ELR (cell line): ENCODE measurements around the gene NEUROG1.

Experiments used
- DNase-seq: peaks from one replicate; pipeline ENCODE4 v3.0.0-alpha.2; 2015; ENCODE audit warnings: low read depth

NEUROG1 gene, protein sequence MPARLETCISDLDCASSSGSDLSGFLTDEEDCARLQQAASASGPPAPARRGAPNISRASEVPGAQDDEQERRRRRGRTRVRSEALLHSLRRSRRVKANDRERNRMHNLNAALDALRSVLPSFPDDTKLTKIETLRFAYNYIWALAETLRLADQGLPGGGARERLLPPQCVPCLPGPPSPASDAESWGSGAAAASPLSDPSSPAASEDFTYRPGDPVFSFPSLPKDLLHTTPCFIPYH

DNA sequence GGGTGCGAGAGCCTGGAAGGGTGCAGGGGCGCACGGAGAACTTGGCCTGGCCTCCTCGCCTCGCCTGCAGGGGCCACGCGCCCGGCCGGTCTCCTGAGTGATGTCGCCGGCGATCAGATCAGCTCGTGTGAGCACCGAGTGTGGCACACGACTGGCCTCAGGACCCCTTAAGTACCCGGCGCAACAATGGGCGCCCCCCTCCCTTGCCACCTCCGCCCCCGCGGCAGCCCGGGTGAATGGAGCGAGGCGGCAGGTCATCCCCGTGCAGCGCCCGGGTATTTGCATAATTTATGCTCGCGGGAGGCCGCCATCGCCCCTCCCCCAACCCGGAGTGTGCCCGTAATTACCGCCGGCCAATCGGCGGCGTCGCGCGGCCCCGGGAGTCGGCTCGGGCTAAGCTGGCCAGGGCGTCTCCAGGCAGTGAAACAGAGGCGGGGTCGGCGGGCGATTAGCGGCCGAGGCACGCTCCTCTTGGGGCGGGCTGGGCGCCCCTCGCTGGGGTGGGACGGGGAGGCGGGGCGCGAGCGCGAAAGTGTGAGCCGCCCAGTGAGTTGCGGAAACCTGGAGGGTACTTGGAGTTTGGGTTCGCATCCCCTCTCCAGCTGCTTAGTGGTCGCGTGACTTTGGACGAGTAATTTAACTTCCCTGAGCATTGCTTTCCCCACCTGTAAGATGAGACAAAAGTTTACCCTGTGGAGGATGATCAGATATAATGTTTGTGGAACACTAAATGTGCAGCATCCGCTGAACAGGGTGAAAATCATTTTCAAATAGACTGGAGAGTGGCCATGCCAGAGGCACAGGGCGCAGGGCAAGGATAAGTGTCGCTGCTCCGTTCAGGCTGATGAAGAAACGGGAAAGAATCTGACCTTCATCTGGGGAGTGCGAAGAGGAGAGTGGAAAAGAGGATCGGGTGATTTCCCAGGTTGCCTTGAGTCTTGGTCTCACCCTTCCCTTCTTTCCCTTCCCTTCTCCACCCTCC, at the start of gene NEUROG1:
TSS of gene NEUROG1 (minus strand) at position 145 of the 982 bp plus-strand sequence. CDS start 274 bp downstream, outside the sequence.
- DNase-seq, result no peak

DNA sequence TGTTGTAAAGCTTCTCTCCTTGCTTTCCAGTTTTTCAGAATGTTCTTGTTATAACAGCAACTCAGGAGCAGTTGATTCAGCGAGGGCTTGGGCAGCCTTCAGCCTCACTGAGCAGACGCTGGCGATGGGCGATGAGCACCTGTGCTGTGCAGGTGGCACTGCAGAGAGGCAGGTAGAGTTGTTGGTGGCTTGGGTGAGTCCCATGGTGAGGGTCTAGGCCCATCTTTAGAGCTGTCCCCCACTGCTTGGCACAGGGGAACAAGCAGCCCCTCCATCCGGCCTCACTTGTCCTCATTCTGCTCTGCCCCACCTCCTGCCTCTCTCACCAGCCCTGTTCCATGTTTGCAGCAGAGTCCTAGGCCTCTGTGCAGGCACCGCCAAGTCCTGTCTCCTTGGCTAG, 49.2 kb upstream of the NEUROG1 start:
- DNase-seq, result no peak

DNA sequence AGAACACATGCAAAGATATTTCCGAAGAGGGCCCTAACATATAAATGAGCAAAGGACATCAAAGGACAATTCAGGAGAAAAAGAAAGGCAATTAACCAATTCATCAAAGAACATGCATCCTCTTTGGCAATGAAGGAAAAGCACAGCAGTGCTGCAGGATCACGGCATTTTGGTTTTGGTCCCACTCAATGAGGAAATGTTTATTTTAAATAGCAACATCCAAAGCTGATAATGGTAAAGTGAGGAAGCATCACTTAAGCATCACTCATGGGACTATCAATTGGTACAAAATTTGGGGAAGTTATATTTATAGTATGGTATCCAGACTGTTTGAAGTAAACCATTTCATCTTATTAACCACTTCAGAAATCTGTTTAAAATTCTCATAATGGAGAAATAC, 48.5 kb upstream of the NEUROG1 start:
- no peak for DNase-seq

DNA sequence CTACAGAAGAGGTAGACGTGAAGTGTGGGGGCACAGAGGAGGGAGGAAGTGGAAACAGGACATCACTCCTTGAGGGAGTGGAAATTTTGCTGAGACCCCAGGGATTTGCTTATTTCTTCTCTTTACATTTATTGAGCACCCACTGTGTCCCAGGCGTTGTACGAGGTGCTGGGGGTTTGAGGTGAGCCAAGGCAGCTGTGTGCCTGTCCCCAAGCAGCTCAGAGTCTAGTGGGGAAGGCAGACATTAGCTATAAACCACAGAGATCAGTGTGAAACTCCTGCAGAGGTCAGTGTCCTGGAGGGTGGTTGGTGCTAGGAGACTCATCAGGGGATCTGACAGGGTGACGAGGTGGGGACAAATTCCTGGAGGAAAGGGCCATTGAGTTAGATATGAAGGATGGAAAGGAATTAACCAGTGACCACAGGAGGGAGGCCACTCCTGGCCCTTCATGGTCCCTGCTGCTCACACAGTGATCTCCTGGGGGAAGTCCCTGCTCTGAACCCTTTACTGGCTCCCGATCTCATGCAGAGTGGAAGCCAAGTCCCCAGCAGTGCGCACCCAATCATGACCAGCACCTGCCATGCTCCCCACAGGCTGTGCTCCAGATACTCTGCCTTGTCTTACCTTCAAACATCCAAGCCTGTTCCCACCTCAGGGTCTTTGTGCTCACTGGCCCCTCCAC, 46.5 kb upstream of the NEUROG1 start:
- no peak for DNase-seq

DNA sequence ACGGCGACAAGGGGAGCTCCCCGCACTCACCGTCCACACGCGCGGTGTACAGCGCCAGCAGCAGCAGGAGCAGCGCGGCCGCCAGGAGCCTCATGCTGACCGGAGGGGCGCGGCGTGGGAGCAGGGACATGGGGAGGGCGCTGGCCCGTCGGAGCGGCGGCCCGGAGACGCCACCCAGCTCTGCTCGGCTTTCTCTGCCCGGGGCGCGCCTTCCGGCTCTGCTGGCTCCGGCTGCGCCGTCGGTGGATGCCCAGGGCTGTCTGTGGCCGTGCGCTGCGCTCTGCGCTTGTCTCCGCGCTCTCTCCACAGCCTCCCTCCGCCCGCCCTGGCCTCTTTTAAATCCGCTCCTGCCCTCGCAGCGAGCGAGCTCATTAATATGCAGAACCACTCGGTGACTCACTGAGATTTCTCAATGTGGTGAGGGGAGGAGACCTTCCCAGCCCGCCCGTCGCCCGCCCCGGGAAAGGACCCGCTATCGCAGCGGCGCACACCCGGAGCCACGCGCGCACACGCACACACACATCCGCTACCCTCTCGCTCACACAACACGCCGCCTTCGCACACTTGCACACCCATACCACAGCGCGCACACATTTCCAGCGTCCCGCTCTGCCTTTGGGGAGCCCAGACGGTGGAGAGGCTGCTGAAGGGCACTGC, 43.0 kb upstream of the NEUROG1 start, which contains the start of gene CXCL14:
TSS of gene CXCL14 (minus strand) at position 307 of the 657 bp plus-strand sequence. CDS start at position 94, 213 bp downstream.
- DNase-seq, result peak; percentile 73

DNA sequence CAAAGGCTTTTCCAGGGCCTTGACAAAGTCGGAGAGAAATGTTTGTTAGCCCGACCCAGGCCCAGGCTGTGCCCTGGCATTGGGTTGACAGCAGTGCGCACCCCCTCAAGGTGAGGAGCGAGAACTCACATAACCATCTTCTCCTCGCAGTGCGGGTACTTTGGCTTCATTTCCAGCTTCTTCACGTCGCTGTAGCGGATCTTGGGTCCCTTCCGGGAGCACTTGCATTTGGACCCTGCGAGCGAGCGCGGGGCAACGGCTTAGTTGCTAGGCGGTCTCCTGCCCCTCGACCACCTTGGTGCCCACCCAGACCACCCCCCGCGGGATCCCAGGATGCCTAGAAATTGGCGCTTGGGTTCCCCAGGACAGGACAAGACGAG, 42.5 kb upstream of the NEUROG1 start:
- DNase-seq, result no peak

DNA sequence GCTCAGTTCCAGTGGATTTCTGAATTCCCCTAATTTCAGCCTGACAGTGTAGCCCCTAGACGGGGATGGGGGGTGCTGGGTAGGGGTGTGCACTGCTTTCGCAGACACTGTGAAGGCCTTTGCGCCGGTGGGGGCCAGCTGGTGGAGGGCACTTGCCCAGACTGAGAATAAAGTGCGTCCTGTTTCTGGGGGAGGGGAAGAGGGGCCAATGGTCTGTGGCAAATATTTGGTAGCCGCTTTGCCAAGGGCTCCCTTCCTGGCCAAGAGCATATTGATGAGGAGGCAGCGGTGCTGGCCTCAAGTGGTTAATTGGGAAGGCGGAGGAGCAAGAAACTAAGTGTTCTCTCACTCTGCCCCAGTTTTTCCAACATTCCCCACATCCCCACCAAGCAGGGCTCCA, 41.7 kb upstream of the NEUROG1 start:
- no peak for DNase-seq

DNA sequence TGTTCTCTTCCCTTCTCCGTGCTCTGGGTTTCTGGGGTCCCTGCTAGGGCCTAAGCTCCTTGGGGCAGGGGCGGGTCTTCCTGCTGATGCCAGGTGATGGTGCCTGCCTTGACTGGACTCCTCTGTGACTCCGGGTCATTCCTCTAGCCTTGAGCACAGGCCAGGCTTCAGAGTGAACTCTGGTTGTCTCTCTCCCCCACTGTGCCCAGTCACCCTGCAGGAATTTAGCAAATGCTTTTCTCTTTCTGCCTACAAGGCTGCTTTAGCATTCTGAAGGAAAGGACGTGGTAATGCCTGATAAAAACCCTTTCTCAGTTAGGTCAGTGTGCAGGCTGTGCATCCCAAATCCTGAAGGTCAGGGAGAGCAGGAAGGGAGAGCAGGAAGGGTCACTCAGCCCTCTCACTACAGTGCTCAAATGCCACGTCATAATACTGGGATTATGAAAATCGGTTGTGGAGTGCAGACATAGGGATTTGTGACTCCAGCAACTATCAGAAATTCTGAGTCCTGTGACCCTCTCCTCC, 40.4 kb upstream of the NEUROG1 start:
- DNase-seq, result peak; percentile 49

DNA sequence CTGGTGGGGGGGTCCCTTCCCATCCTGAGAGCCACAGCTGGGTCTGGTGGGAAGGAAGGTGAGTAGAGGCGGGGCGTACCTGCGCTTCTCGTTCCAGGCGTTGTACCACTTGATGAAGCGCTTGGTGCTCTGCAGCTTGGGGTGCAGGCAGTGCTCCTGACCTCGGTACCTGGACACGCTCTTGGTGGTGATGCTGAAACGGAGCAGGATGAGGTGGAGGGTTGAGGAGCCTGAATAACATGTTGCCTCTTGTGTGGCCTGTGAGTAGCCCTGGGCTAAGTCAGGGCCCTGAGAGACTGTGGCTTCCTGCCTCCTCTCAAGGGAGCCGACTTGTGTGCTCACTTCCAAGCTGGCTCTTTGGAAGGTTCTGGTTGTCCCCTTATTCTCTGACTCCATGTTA, 38.7 kb upstream of the NEUROG1 start:
- no peak for DNase-seq

DNA sequence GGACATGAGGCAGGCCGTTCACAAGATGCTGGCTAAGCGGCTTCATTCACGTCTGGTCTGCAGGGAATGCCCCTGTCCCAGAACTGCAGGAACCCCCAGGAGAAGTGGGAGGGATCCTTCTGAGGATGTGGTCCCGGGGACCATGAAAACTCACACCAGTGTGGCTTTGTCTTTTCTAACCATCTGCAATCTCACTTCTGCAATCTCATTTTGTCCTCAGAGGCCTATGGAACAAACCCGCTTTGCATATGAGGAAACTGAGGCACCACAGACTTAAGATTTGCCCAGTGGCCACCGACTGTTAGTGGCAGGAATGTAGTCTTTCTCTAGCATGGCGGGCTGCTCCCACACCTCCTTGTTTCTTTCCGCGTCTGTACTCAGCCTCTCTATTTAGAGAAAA, 36.1 kb upstream of the NEUROG1 start:
- DNase-seq, result no peak

DNA sequence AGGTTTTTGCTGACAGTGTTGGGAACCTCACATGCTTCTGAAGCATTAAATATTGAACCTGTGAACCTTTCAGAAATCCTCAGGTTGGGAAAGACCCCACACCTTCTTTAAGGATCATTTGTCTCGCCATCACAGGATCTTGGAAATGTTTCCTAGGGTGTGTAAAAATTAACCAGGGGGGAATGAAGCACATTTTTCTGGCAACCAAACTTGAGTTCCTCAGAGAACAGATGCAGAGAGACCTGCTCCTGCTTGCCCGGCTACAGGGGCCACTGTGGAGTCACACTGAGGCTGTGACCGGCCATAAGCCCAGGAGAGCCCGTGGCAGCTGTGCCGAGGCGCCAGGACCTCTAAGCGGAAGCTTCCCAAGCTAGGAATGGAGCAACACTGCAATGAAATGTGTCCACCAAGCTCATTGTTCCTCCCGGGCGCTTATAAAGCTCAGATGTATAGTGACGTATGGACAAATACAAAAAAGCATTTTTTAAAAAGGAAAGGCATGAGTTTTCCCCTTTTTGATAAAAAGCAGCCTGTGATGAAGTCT, 35.4 kb upstream of the NEUROG1 start:
- DNase-seq, result no peak

DNA sequence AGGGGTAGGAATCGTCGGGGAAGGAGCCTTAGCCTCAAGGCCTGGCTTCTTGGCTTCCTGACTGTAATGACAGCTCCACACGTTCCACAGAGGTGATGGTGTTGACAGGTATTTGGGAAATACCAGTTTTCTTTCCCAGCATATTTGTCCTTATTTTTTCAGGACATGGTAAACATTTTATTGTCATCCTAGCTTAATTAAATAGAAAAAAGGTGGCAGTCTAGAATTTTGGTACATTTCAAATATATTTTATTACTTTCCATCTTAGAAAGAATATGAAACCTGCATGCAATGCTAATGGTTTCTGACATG, 34.6 kb upstream of the NEUROG1 start:
- DNase-seq, result no peak

DNA sequence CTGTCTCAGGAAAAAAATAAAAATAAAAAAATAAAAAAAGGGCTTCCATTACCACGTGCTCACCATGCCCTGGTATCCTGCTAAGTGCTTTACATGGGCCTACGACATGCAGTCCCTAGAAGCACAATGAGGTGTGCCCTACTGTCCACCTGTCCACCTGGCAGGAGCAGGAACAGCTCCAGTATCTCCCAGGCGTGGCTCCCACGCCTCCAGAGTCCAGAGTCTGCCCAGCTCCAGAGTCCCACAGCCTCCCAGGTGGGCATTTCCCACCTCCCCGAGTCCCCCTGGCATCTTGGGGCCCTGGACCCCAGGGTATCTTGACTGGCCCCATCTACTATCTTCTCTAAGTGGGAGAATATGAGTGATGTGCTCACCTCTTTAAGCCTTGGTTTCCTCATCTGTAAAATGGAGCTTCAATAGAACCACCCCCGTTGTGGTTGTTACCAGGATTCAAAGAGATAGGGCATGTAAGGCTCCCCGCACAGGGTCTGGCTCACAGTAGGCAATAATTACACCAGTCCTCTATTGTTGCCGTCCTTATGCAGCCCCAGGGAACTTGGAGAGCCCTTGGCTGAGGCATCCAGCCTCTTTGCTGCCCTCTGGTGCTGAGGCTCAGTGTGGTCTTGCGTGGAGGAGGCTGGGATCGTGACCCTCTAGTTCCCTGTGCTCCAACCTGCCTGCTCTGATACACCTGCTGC, 34.1 kb upstream of the NEUROG1 start:
- DNase-seq, result peak; percentile 57

DNA sequence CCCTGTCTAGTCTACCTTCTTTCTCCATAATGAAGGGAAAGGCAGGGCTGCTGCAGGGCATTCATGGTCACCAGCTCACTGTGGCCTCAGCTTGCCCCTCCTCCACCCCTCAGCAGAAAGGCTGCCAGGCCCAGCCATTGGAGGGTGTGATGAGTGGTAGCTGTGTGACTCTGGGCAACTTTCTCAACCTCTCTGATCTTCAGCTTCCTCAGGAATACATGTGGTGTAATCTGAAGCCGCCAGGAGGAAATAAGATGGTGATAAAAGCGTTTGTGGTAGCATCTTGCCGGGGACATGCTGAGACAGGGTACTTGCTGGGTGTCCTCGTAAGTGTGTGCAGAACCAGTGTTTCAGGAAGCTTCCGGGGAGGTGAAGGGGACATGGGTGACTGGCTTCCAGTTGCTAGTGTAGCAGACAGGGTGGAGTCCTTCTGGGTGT, 33.2 kb upstream of the NEUROG1 start:
- no peak for DNase-seq

DNA sequence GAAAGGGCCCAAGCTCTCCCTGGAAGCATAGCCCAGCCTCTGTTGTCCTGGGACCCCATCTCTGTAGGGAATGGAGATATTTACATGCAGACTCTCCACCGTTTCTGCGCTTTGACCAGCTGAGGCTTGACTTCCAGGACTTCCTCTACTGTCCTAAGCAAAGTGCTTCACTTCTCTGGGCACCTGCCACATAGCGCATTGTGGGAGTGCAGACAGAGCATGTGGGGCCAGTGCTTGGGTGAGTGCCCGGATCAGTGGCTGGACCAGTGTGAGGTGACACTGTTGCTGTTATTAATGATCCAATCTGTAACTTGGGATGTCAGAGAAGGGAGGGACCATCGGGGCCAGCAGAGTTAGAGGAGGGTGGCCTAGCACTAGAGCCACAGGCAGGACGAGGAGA, 32.5 kb upstream of the NEUROG1 start:
- no peak for DNase-seq

DNA sequence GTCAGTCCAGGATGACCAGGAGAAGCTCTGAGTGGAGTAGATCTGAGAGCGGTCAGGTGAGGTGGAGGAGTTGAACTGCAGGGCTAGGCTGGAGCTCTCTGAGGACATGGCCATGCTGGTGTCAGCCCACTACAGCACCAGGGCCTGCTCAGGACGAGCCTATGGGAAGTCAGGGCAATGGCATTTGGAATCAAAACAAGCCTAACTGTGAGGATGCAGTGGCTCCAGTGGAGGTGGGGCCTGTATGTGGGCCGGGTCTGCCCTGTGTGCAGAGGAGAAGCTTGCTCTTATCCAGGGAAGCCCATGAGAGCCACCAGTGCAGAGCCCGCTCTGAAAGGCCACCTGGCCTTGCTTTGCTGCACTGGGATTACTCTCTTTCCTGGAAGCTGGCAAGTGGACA, 31.9 kb upstream of the NEUROG1 start:
- DNase-seq, result no peak

DNA sequence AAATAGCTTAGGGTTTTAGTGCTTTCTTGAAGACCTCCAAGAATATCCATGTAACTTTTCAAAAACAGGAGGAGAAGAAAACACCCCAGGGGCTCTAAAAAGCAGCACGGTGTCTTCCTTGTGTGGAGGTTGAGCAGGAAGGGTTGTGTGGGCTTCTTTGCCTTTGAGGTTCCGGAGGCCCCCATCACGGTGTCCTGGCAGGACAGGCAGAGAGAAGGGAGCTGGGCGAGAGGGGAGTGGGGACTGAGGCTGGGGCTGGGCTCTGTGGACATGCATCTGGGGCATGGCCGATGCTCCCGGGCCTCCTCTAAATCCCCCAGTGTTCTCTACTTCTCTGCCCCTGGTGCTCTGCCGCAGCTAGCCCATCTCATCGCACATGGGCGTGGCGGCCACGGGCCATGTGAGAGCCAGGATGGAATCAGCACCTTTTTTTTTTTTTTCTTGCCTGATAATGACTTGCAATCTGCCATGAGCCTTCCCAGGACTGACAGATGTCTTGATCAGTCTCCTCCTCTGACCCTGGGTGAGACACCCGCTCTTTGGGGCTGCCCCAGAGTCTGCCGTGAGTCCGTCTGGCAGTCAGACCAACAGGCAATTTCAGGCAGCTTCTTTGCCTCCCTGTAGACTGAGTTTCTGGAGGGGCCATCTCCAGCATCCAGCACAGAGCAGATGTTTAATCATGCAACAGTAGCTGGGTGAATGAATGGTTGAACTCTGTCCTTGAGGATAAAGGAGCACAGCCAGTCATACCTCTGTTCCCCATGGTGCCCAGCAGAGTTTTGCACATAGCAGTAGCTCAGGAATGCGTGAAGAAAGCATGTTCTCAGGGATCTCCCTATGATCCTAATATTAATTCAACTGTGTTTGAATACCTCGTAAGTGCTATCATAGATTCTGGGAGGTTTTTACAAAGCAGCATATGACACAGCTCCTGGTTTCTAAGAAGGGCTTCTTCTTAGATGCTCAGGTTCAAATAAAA, 30.9 kb upstream of the NEUROG1 start:
- no peak for DNase-seq

DNA sequence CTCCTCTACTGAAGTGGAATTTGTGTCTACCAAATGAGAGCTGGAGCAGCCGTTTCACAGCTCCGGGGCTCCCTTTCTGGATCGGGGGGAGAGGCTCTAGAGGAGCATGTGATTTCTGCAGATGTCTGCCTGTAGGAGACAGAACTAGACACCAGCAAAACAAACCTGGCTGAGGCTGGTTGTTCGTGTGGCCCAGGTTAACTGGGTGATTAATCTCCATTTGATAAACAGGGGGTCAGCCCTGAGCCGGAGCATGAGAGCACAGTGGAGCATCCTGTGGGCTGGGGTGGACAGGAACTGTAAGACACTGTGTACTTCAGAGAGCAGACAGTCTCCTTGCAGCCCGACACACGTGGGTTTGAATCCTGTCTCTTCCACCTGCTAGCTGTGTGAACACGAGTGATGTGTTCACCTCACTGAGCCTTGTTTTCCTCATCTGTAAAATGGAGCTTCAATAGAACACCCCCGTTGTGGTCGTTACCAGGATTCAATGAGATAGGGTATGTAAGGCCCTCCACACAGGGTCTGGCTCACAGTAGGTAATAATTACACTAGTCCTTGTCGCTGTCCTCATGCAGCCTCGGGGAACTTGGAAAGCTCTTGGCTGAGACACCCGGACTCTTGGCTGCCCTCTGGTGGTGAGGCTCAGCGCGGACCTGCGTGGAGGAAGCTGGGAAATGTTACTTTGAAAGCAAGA, 30.1 kb upstream of the NEUROG1 start:
- peak; percentile 69 for DNase-seq

DNA sequence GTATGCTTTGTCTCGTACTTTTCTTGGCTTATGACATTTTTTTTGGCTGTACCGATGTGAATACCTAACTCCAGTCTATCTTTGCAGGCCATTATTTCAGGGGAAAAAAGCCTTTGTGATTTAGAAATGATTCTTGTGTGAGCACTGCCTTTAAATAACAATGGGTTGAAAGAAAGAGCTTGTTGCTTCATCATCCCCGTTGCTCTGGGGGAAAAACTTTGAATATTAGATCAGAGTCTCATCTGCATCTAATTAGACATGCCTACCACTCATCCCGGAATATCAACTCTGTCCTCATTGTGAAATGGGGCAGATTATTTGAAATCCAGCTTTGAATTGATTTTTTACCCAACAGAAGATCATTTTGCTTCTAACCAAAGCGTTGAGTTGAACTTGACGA, 29.5 kb upstream of the NEUROG1 start:
- DNase-seq, result no peak
